Spleen (tissue), 7 donors: ENCODE results near the gene SLC4A4.
A peak's percentile ranks its signal among the peaks of the same experiment; 100 is the strongest.

Experiments used
- POLR2A ChIP-seq, 3 donors: fragments of 450-650 bp; IDR thresholded peaks; one replicate each; pipeline ENCODE4 v1.5.1; 2017; ENCODE audit warnings: antibody characterized with exemption in 3 of 3, mild to moderate bottlenecking in 1 of 3
- POLR2AphosphoS5 ChIP-seq, 3 donors: sonication (generic); formaldehyde crosslinking; IDR thresholded peaks; one replicate each; pipeline ENCODE4 v1.5.1; 2017; ENCODE audit warnings: antibody characterized with exemption in 3 of 3
- TF ChIP-seq, protein P1 (sequence below), 11 experiments: fragments of 200-600 bp in 7 of 11; fragments of 450-650 bp in 4 of 11; sonication (generic) in 4 of 11; IDR thresholded peaks in 8 of 11; conservative IDR thresholded peaks in 3 of 11; 1 replicate in 7 of 11; 2 replicates in 4 of 11; pipeline versions ENCODE4 v1.4.0 to v1.8.0; 2016 to 2021; ENCODE audit warnings: antibody characterized with exemption in 11 of 11, inconsistent platforms in 4 of 11, mild to moderate bottlenecking in 1 of 11
- donor health status: DM: no; HTN: no; CAD: no; lungs with moderate emphysema.
- donor health status: DM: no; HTN: no; CAD: no.
- donor health status: DM: no; HTN: no; CAD: no.

- TF ChIP-seq, protein P1, sequence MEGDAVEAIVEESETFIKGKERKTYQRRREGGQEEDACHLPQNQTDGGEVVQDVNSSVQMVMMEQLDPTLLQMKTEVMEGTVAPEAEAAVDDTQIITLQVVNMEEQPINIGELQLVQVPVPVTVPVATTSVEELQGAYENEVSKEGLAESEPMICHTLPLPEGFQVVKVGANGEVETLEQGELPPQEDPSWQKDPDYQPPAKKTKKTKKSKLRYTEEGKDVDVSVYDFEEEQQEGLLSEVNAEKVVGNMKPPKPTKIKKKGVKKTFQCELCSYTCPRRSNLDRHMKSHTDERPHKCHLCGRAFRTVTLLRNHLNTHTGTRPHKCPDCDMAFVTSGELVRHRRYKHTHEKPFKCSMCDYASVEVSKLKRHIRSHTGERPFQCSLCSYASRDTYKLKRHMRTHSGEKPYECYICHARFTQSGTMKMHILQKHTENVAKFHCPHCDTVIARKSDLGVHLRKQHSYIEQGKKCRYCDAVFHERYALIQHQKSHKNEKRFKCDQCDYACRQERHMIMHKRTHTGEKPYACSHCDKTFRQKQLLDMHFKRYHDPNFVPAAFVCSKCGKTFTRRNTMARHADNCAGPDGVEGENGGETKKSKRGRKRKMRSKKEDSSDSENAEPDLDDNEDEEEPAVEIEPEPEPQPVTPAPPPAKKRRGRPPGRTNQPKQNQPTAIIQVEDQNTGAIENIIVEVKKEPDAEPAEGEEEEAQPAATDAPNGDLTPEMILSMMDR (IDR thresholded peaks at IDR 0.05 in 8 of 11, conservative IDR thresholded peaks at IDR 0.05 in 3 of 11): peak in 6 of 11 experiments; percentile 23 to 38 (median 24)
- no peak for TF ChIP-seq POLR2AphosphoS5 (IDR thresholded peaks at IDR 0.05)
- no peak for TF ChIP-seq POLR2A (IDR thresholded peaks at IDR 0.05)
These were observed 214.8 kb downstream of the SLC4A4 start for GRCh38 chr4:71553605-71554004.
